ENCODE results near the gene CACNA2D2. TPM values are rescaled to one million over a fixed set of nuclear protein-coding genes. Genes with fewer than 3 reads are reported as not detected.

The CACNA2D2 gene
- total RNA-seq, 1 experiment from 2014 or later = not detected

DNA sequence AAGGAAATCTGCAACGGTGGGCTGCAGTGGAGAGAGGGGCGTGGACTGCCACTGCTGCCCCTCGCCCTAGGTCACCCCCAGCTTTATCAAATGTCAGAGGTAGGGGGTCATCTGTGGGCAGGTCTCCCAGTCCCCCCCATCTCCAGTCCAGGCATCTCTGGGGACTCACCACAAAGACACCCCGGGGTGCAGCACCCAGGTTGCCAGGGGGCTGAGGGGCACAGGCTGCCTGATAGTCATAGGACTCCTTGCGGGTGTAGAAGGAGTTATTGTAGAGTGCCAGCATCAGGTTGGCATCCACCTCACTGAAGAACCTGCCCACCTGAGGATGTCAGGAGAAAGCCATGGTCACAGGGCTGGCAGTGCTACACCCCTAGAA lies 137.6 kb downstream of the CACNA2D2 start:
- Histone ChIP-seq H3K4me2 (no peak overlapping the region), H2AFZ (no peak overlapping the region), H4K20me1 (ENCODE audit: insufficient read depth) (no peaks in the 10 kb centered on the region), H3K27me3 (ENCODE audit: insufficient read depth, low read depth) (peaks cover 12% of the 10 kb centered on the region), H3K27ac (no peak overlapping the region), H3K4me1 (replicated peaks; ENCODE audit: insufficient read depth) (no peaks in the 10 kb centered on the region), H3K79me2 (ENCODE audit: low read depth) (no peaks in the 10 kb centered on the region), H3K4me3 (no peak overlapping the region), H3K9me3 (ENCODE audit: insufficient read depth, low read depth) (no peaks in the 10 kb centered on the region), H3K36me3 (ENCODE audit: low read depth) (no peaks in the 10 kb centered on the region), H3F3A (ENCODE audit: insufficient read depth, low read depth) (no peaks in the 10 kb centered on the region), H3K9me2 (ENCODE audit: insufficient read depth) (no peaks in the 10 kb centered on the region)
- intact Hi-C loops (cut with micrococcal nuclease; ENCODE audit: unreplicated experiment) = no loop called here
- DNase-seq = no peak
- BruUV-seq (replicated peaks) = no TSS peak
- POLR2A ChIA-PET (ENCODE audit: unreplicated experiment) = no interaction called here
- CTCF ChIA-PET = no interaction called here
- TF ChIP-seq, protein P1, sequence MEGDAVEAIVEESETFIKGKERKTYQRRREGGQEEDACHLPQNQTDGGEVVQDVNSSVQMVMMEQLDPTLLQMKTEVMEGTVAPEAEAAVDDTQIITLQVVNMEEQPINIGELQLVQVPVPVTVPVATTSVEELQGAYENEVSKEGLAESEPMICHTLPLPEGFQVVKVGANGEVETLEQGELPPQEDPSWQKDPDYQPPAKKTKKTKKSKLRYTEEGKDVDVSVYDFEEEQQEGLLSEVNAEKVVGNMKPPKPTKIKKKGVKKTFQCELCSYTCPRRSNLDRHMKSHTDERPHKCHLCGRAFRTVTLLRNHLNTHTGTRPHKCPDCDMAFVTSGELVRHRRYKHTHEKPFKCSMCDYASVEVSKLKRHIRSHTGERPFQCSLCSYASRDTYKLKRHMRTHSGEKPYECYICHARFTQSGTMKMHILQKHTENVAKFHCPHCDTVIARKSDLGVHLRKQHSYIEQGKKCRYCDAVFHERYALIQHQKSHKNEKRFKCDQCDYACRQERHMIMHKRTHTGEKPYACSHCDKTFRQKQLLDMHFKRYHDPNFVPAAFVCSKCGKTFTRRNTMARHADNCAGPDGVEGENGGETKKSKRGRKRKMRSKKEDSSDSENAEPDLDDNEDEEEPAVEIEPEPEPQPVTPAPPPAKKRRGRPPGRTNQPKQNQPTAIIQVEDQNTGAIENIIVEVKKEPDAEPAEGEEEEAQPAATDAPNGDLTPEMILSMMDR (conservative IDR thresholded peaks at IDR 0.05) = no peak
- TF ChIP-seq EZH2 (IDR thresholded peaks at IDR 0.05; ENCODE audit: low read depth) = no peak

DNA sequence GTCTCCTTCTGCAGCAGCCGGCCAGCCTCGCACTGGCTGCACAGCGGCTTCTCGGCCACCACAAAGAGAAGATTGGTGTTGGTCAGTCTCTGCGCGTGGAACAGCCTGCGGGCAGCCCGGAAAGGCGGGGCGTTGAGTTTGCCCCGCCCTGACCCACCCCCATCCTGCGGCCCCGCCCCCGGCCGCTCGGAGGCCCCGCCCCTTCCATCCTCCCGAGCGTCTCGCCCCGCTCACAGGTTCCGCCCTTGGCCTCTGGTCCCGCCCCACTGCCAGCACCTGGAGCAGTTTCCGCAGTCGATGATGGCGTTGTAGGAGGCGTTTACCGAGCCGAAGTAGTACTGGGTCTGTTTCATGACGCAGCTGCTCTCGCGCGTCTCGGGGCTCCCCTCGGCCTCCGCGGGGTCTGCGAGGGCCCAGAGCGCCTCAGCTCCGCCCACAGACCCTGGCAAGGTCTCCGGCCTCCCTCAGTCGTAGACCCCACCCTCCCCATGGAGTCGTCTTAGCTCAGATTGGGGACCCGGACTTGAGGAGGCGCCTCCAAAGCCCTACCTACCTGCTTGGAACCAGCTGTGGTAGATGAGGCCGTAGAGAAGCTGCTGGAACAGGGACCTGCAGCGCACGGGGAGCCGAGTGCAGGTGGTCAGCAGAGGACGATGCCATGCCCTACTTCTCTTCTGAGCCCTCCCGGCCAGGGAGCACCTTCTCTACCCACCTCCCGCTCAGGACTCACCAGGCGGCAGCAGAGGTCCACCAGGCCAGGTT lies 138.2 kb downstream of the CACNA2D2 start:
- no TSS peak for BruUV-seq (replicated peaks)
- no peak for DNase-seq
- Histone ChIP-seq H3K9me2 (ENCODE audit: insufficient read depth) (no peaks in the 10 kb centered on the region), H3K27ac (no peak overlapping the region), H3K4me2 (no peak overlapping the region), H2AFZ (no peak overlapping the region), H3K9me3 (ENCODE audit: insufficient read depth, low read depth) (no peaks in the 10 kb centered on the region), H3K27me3 (ENCODE audit: insufficient read depth, low read depth) (peaks cover 10% of the 10 kb centered on the region), H3K4me1 (replicated peaks; ENCODE audit: insufficient read depth) (no peaks in the 10 kb centered on the region), H3K36me3 (ENCODE audit: low read depth) (no peaks in the 10 kb centered on the region), H3K4me3 (no peak overlapping the region), H3K79me2 (ENCODE audit: low read depth) (no peaks in the 10 kb centered on the region), H3F3A (ENCODE audit: insufficient read depth, low read depth) (no peaks in the 10 kb centered on the region), H4K20me1 (ENCODE audit: insufficient read depth) (no peaks in the 10 kb centered on the region)
- ChIA-PET CTCF (no interaction called here), POLR2A (ENCODE audit: unreplicated experiment) (no interaction called here)
- no peak for TF ChIP-seq EZH2 (IDR thresholded peaks at IDR 0.05; ENCODE audit: low read depth)
- TF ChIP-seq, protein P1 (conservative IDR thresholded peaks at IDR 0.05) = no peak
- intact Hi-C loops (cut with micrococcal nuclease; ENCODE audit: unreplicated experiment) = no loop called here

DNA sequence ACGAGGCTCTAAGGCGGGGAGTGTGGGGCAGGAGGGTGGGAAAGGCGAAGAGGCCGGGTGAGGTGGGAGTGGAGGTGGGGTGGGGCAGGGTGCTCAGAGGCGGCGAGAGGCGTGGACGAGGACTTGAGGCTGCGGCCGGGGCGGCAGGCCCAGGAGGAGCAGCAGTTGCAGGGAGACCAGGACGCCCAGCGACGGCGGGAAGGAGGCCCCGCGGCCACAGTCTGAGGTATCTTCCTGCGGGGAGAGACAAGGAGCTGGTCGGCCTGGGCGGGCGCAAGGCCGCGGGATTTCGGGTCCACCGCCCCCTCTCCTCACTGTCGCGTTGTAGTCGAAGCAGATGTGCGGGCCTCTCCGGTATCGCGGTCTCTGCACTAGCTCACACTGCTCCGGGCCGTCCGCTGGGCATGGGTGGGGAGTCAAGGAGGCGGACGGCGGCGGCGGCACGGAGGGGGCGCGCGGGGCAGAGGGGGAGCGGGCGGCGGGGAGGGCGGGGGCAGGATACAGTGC lies 138.8 kb downstream of the CACNA2D2 start:
- intact Hi-C loops (cut with micrococcal nuclease; ENCODE audit: unreplicated experiment) = no loop called here
- Histone ChIP-seq H3K36me3 (ENCODE audit: low read depth) (no peaks in the 10 kb centered on the region), H3K4me1 (replicated peaks; ENCODE audit: insufficient read depth) (no peaks in the 10 kb centered on the region; the same call in 1 of the 2 replicates), H3K27ac (no peak overlapping the region), H3K79me2 (ENCODE audit: low read depth) (no peaks in the 10 kb centered on the region), H3K4me3 (no peak overlapping the region), H3K9me2 (ENCODE audit: insufficient read depth) (no peaks in the 10 kb centered on the region), H3K9me3 (ENCODE audit: insufficient read depth, low read depth) (no peaks in the 10 kb centered on the region), H4K20me1 (ENCODE audit: insufficient read depth) (no peaks in the 10 kb centered on the region), H2AFZ (no peak overlapping the region), H3F3A (ENCODE audit: insufficient read depth, low read depth) (no peaks in the 10 kb centered on the region), H3K27me3 (ENCODE audit: insufficient read depth, low read depth) (peaks cover 10% of the 10 kb centered on the region), H3K4me2 (no peak overlapping the region)
- DNase-seq = no peak
- no TSS peak for BruUV-seq (replicated peaks)
- CTCF ChIA-PET = no interaction called here
- POLR2A ChIA-PET (ENCODE audit: unreplicated experiment) = no interaction called here
- no peak for TF ChIP-seq EZH2 (IDR thresholded peaks at IDR 0.05; ENCODE audit: low read depth)
- TF ChIP-seq, protein P1 (conservative IDR thresholded peaks at IDR 0.05) = no peak

All from PC-9 (cell line).